ENCODE measurements around the gene MBTPS1. TPM values are rescaled to one million over a fixed set of nuclear protein-coding genes. Genes with fewer than 3 reads are reported as not detected.

Gene MBTPS1
- total and polyA plus RNA-seq, 4 donors, result 45.5 to 130 (median 68.0) TPM

DNA sequence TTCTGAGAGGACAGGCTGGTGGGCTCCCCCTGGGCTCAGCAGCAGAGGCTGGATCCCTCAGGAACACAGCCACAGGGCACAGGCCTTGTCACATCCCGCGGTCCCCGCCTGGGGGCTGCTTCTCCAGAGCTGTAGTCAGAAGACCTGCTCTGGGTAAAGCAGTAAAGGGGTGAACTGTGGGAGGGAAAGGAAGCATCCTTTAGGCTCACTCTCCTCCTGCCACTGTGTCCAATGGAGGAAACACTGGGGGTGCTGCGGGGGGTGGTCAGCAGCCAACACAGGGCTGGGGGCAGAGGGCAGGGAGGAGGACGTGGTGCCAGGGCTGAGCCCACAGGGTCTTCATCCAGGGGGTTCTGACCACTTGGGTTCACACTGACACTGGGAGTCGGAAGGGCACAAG, 69.1 kb downstream of the MBTPS1 start:
- Histone ChIP-seq H3K4me3 (no peak overlapping the region), H3K36me3 (ENCODE audit: control insufficient read depth in 4 of 4, insufficient read depth in 4 of 4, low read length in 4 of 4) (peaks cover 0 to 24% (median 2%) of the 10 kb centered on the region in 4 donors), H3K27ac (ENCODE audit: low read depth in 1 of 2, low read length in 1 of 2) (no peak overlapping the region), H3K9me3 (ENCODE audit: control insufficient read depth in 4 of 4, insufficient read depth in 3 of 4, low read length in 3 of 4) (no peaks in the 10 kb centered on the region), H3K9ac (ENCODE audit: insufficient read depth in 1 of 2, low read length in 2 of 2) (no peak overlapping the region), H3K27me3 (ENCODE audit: control insufficient read depth in 3 of 3, insufficient read depth in 3 of 3, low read length in 2 of 3) (peaks cover 0 to 4% (median 0%) of the 10 kb centered on the region in 3 donors), H3K4me1 (ENCODE audit: control insufficient read depth in 5 of 5, insufficient read depth in 5 of 5, low read length in 5 of 5) (peaks cover 0 to 4% (median 0%) of the 10 kb centered on the region in 5 donors)
- TF ChIP-seq, protein P1, sequence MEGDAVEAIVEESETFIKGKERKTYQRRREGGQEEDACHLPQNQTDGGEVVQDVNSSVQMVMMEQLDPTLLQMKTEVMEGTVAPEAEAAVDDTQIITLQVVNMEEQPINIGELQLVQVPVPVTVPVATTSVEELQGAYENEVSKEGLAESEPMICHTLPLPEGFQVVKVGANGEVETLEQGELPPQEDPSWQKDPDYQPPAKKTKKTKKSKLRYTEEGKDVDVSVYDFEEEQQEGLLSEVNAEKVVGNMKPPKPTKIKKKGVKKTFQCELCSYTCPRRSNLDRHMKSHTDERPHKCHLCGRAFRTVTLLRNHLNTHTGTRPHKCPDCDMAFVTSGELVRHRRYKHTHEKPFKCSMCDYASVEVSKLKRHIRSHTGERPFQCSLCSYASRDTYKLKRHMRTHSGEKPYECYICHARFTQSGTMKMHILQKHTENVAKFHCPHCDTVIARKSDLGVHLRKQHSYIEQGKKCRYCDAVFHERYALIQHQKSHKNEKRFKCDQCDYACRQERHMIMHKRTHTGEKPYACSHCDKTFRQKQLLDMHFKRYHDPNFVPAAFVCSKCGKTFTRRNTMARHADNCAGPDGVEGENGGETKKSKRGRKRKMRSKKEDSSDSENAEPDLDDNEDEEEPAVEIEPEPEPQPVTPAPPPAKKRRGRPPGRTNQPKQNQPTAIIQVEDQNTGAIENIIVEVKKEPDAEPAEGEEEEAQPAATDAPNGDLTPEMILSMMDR (IDR thresholded peaks at IDR 0.05; ENCODE audit: control extremely low read depth, extremely low read depth), result no peak
- 84 to 95% methylated on average over 6 of the region's 6 CpGs for WGBS, 2 donors
- DNase-seq (no peak), ATAC-seq (ENCODE audit: insufficient read depth, low FRiP score) (no peak)

DNA sequence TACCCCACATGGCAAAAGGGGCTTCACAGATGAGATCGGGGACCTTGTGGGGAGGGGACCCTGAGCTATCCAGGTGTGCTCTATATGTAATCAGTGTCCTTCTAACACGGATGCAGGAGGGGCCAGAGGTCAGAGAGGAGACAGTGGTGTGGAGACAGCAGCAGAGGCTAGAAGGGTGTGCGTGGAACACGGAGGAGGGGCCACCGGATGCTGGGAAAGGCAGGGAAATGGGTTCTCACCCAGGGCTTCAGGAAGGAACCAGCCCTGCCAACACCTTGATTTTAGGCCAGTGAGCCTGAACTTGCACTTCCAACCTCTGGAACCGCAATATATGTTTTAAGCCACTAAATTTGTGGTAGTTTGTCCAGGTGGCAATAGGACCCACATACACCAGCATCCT, 69.5 kb downstream of the MBTPS1 start:
- DNase-seq, result no peak
- TF ChIP-seq, protein P1 (IDR thresholded peaks at IDR 0.05; ENCODE audit: control extremely low read depth, extremely low read depth), result no peak
- WGBS, 2 donors, result 86 to 87% methylated on average over 6 of the region's 6 CpGs

DNA sequence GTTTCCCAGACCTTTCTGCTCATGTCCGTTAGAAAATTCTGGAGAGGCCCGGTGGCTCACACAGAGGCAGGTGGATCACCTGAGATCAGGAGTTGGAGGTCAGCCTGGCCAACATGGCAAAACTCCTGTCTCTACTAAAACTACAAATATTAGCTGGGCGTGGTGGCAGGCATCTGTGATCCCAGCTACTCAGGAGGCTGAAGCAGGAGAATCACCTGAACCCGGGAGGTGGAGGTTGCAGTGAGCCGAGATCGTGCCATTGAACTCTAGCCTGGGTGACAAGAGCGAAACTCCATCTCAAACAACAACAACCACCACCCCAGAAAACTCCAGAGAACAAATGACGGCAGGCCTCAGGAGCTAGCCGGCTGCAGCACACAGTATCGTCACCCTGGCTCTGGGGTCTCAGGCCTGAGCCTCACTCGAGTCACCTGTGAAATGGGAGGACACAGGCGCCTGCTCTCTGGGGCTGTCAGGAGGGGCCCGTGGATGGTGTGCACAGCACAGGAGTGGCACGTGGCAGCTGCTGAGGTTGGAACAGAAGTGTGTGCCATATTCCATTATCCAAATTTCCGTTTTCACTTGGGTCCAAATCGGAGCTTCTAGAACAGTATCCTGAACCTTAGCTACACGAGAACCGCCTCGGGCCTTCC, 70.8 kb downstream of the MBTPS1 start:
- WGBS, 2 donors, result 92 to 94% methylated on average over 19 of the region's 19 CpGs
- Histone ChIP-seq H3K27me3 (ENCODE audit: control insufficient read depth in 3 of 3, insufficient read depth in 3 of 3, low read length in 2 of 3) (peaks cover 0 to 4% (median 0%) of the 10 kb centered on the region in 3 donors), H3K4me1 (ENCODE audit: control insufficient read depth in 5 of 5, insufficient read depth in 5 of 5, low read length in 5 of 5) (peaks cover 0 to 4% (median 0%) of the 10 kb centered on the region in 5 donors), H3K9me3 (ENCODE audit: control insufficient read depth in 4 of 4, insufficient read depth in 3 of 4, low read length in 3 of 4) (no peaks in the 10 kb centered on the region), H3K4me3 (no peak overlapping the region), H3K27ac (ENCODE audit: low read depth in 1 of 2, low read length in 1 of 2) (no peak overlapping the region), H3K9ac (ENCODE audit: insufficient read depth in 1 of 2, low read length in 2 of 2) (no peak overlapping the region), H3K36me3 (ENCODE audit: control insufficient read depth in 4 of 4, insufficient read depth in 4 of 4, low read length in 4 of 4) (peaks cover 0 to 15% (median 2%) of the 10 kb centered on the region in 4 donors)
- DNase-seq (no peak), ATAC-seq (ENCODE audit: insufficient read depth, low FRiP score) (no peak)
- TF ChIP-seq, protein P1 (IDR thresholded peaks at IDR 0.05; ENCODE audit: control extremely low read depth, extremely low read depth), result no peak

More for the DNA sequence above, 69.5 kb downstream of the MBTPS1 start:
- Histone ChIP-seq H3K9ac (ENCODE audit: insufficient read depth in 1 of 2, low read length in 2 of 2) (no peak overlapping the region), H3K27ac (ENCODE audit: low read depth in 1 of 2, low read length in 1 of 2) (no peak overlapping the region), H3K27me3 (ENCODE audit: control insufficient read depth in 3 of 3, insufficient read depth in 3 of 3, low read length in 2 of 3) (peaks cover 0 to 4% (median 0%) of the 10 kb centered on the region in 3 donors), H3K36me3 (ENCODE audit: control insufficient read depth in 4 of 4, insufficient read depth in 4 of 4, low read length in 4 of 4) (peaks cover 0 to 21% (median 2%) of the 10 kb centered on the region in 4 donors), H3K4me3 (no peak overlapping the region), H3K4me1 (ENCODE audit: control insufficient read depth in 5 of 5, insufficient read depth in 5 of 5, low read length in 5 of 5) (peaks cover 0 to 4% (median 0%) of the 10 kb centered on the region in 5 donors), H3K9me3 (ENCODE audit: control insufficient read depth in 4 of 4, insufficient read depth in 3 of 4, low read length in 3 of 4) (no peaks in the 10 kb centered on the region)
- no peak for ATAC-seq (ENCODE audit: insufficient read depth, low FRiP score)

Measured in lung (tissue), 12 donors.